ENCODE data around the gene RAB20. TPM values are rescaled to one million over a fixed set of nuclear protein-coding genes. Genes with fewer than 3 reads are reported as not detected.

RAB20 gene
- total and polyA plus RNA-seq, 9 of the 15 experiments (the other 6 are each of a cell fraction or from before 2014, with no cell fraction given): 0.62 to 9.2 (median 5.4) TPM

GRCh38 chr13:110512198-110512740 is 49.3 kb downstream of the RAB20 start:
- no peaks in the 10 kb centered on the region for H3K9me3 ChIP-seq (replicated peaks; ENCODE audit: control insufficient read depth, insufficient read depth, low read depth, low read length)
- no peak overlapping the region for H2AFZ ChIP-seq (ENCODE audit: low read depth, low read length)
- no peak overlapping the region for H3K4me2 ChIP-seq (ENCODE audit: insufficient read depth, low read length)
- H3K9me1 ChIP-seq (ENCODE audit: control insufficient read depth, insufficient read depth, low read length): no peaks in the 10 kb centered on the region
- intact Hi-C loops (cut with micrococcal nuclease): no loop called here
- BruUV-seq (replicated peaks): no TSS peak
- CTCF ChIA-PET (ENCODE audit: low intra/inter-chr PET ratio): no interaction called here
- H3K36me3 ChIP-seq (ENCODE audit: control insufficient read depth, insufficient read depth, low read length): no peaks in the 10 kb centered on the region
- H3K4me1 ChIP-seq (replicated peaks in 1 of 2; ENCODE audit: control insufficient read depth in 2 of 2, insufficient read depth in 2 of 2, low read length in 2 of 2): peaks cover 32 to 43% of the 10 kb centered on the region in 2 experiments
- ATAC-seq (no peak), FAIRE-seq (no peak), DNase-seq (ENCODE audit: extremely low read depth in 1 of 4, low spot score in 3 of 4) (no peak)
- in situ Hi-C loops (cut with MboI): no loop called here
- no peak overlapping the region for H3K4me3 ChIP-seq
- no peak for TF ChIP-seq MYNN (IDR thresholded peaks at IDR 0.05)
- no peak for TF ChIP-seq MYNN (CRISPR knock-in tag; IDR thresholded peaks at IDR 0.05)
- TF ChIP-seq HMG20B (CRISPR knock-in tag; IDR thresholded peaks at IDR 0.05): no peak
- TF ChIP-seq ZNF324 (CRISPR knock-in tag; IDR thresholded peaks at IDR 0.05): no peak
- TF ChIP-seq BMI1 (IDR thresholded peaks at IDR 0.05; ENCODE audit: low read length): no peak
- no peak for TF ChIP-seq L3MBTL2 (IDR thresholded peaks at IDR 0.05)
- TF ChIP-seq AFF4 (CRISPR knock-in tag; IDR thresholded peaks at IDR 0.05): no peak
- TF ChIP-seq ZNF146 (CRISPR knock-in tag; IDR thresholded peaks at IDR 0.05; ENCODE audit: unreplicated experiment): no peak
- POLR2A ChIA-PET: no interaction called here
- H3K27ac ChIP-seq (ENCODE audit: extremely low read depth, low read depth, low read length): no peak overlapping the region
- H3K79me2 ChIP-seq (ENCODE audit: control insufficient read depth, insufficient read depth, low read length): no peaks in the 10 kb centered on the region
- no peaks in the 10 kb centered on the region for H3K27me3 ChIP-seq (ENCODE audit: control insufficient read depth in 2 of 2, insufficient read depth in 2 of 2, low read length in 2 of 2)
- H3K9ac ChIP-seq (ENCODE audit: insufficient read depth in 1 of 2, low read depth in 2 of 2, low read length in 2 of 2): no peak overlapping the region
- no peaks in the 10 kb centered on the region for H4K20me1 ChIP-seq (replicated peaks; ENCODE audit: control insufficient read depth, insufficient read depth, low read length)
- 88% methylated on average over 14 of the region's 17 CpGs for WGBS (ENCODE audit: insufficient coverage, low coverage, missing lambda C conversion rate)
